DOHH2 (cell line): Measurements from ENCODE around the gene LTB.

Experiments
- H3F3A ChIP-seq: fragments of 200-600 bp; sonication (generic), shearing (Covaris generic); 2 replicates; pipeline ENCODE4 v1.6.0; 2016; ENCODE audit warnings: antibody characterized with exemption, mild to moderate bottlenecking; ENCODE audit not compliant: control insufficient read depth, insufficient read depth
- H3K27ac ChIP-seq: fragments of 200-600 bp; sonication (generic); 2 replicates; pipeline ENCODE4 v1.5.1; 2014; ENCODE audit warnings: low read depth, mild to moderate bottlenecking, low read length, moderate library complexity
- H3K27me3 ChIP-seq: fragments of 200-600 bp; sonication (generic); 2 replicates; pipeline ENCODE4 v1.6.1; 2014; ENCODE audit warnings: mild to moderate bottlenecking, low read length, mixed read lengths; ENCODE audit not compliant: control insufficient read depth
- H3K36me3 ChIP-seq: fragments of 200-600 bp; sonication (generic); 2 replicates; pipeline ENCODE4 v1.6.1; 2014; ENCODE audit warnings: mild to moderate bottlenecking, low read length, moderate library complexity, mixed read lengths; ENCODE audit not compliant: control insufficient read depth
- H3K4me1 ChIP-seq: fragments of 200-600 bp; sonication (generic); 2 replicates; pipeline ENCODE4 v1.6.1; 2014; ENCODE audit warnings: mild to moderate bottlenecking, low read length, mixed read lengths; ENCODE audit not compliant: control insufficient read depth
- H3K4me2 ChIP-seq: fragments of 200-600 bp; sonication (generic); 2 replicates; pipeline ENCODE4 v1.6.0; 2014; ENCODE audit warnings: mild to moderate bottlenecking, low read length, moderate library complexity
- H3K4me3 ChIP-seq: fragments of 200-600 bp; sonication (generic); 2 replicates; pipeline ENCODE4 v1.5.1; 2014; ENCODE audit warnings: mild to moderate bottlenecking, low read length, mixed read lengths
- H3K79me2 ChIP-seq: fragments of 200-600 bp; sonication (generic); 2 replicates; pipeline ENCODE4 v1.6.1; 2014; ENCODE audit warnings: mild to moderate bottlenecking, low read length, mixed read lengths; ENCODE audit not compliant: control insufficient read depth
- H3K9me2 ChIP-seq: fragments of 200-600 bp; sonication (generic); replicated peaks from 2 replicates; pipeline ENCODE4 v1.6.1; 2014; ENCODE audit warnings: mild to moderate bottlenecking, low read length, mixed read lengths; ENCODE audit not compliant: control insufficient read depth
- H3K9me3 ChIP-seq: fragments of 200-600 bp; sonication (generic); 2 replicates; pipeline ENCODE4 v1.6.1; 2014; ENCODE audit warnings: antibody characterized with exemption, low read length, mixed read lengths; ENCODE audit not compliant: control insufficient read depth, insufficient read depth
- H4K20me1 ChIP-seq: fragments of 200-600 bp; sonication (generic); 2 replicates; pipeline ENCODE4 v1.6.0; 2014; ENCODE audit warnings: low read depth, mild to moderate bottlenecking, antibody characterized with exemption, low read length, moderate library complexity; ENCODE audit not compliant: control insufficient read depth, insufficient read depth
- CTCF ChIP-seq: fragments of 200-600 bp; sonication (generic); IDR thresholded peaks from one replicate; pipeline ENCODE4 v1.5.1; 2014; ENCODE audit warnings: antibody characterized with exemption, mild to moderate bottlenecking, low read depth, low read length; ENCODE audit not compliant: poor library complexity, severe bottlenecking
- EZH2phosphoT487 ChIP-seq: fragments of 200-600 bp; sonication (generic); IDR thresholded peaks from 2 replicates; pipeline ENCODE4 v1.6.1; 2017; ENCODE audit warnings: borderline replicate concordance, mild to moderate bottlenecking, antibody characterized with exemption, low read length, moderate library complexity, mixed read lengths

The LTB gene

GRCh38 chr6:31572041-31572911 is 9.9 kb downstream of the LTB start, which contains the start of gene LTA:
TSS of gene LTA (plus strand) at chr6:31572289. CDS start at chr6:31572743, 454 bp downstream.
- no peaks in the 10 kb centered on the region for H3K36me3 ChIP-seq
- peak within 1 kb of the TSS; percentile 58 for H3K4me2 ChIP-seq
- no peaks in the 10 kb centered on the region for H3K9me3 ChIP-seq
- peaks cover 83% of the 10 kb centered on the region for H3K27me3 ChIP-seq
- TF ChIP-seq EZH2phosphoT487, result no peak
- TF ChIP-seq CTCF, result no peak
- no peaks in the 10 kb centered on the region for H3K79me2 ChIP-seq
- no peaks in the 10 kb centered on the region for H3K9me2 ChIP-seq
- H3F3A ChIP-seq, result peaks cover 18% of the 10 kb centered on the region
- H3K27ac ChIP-seq, result no peak within 1 kb of the TSS
- peaks cover 84% of the 10 kb centered on the region for H3K4me1 ChIP-seq
- no peaks in the 10 kb centered on the region for H4K20me1 ChIP-seq
- H3K4me3 ChIP-seq, result peak within 1 kb of the TSS; percentile 38

DNA sequence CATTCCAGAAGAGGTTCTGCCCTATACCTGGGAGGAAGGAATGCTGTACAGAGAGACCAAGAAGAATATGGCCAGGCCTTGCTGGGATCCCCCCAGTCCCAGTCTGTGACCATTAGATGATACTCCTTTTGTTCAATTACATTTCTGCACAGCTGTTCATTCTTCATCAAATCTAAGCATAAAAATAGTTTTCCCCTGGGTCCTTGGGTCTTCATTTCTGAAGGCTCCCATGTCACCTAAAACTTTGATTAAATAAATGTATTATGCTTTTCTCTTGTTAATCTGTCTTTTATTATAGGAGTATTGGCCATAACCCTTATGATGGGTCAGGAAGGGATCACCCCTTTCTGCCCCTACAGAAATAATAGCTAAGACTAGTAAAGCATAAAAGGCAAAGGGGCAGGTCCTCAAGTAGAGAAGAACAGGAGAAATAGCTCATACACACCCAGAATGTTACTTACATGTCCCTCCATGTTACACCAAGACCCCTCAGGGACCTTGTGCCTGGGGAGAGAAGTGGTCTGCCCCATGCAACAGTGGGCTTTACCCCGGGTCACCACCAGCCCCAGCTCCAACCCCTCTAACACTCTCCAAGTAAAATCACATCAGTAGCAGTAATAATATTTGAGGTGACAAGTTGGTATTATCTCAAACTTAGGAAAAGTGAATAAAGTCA is 12.2 kb downstream of the LTB start:
- Histone ChIP-seq H3K4me1 (peaks cover 62% of the 10 kb centered on the region), H3K4me2 (no peak overlapping the region), H3F3A (peaks cover 14% of the 10 kb centered on the region), H3K79me2 (no peaks in the 10 kb centered on the region), H3K4me3 (no peak overlapping the region), H3K9me3 (no peaks in the 10 kb centered on the region), H3K27me3 (peaks cover 67% of the 10 kb centered on the region), H3K9me2 (no peaks in the 10 kb centered on the region), H3K27ac (no peak overlapping the region; the same call in 1 of the 2 replicates), H4K20me1 (no peaks in the 10 kb centered on the region), H3K36me3 (no peaks in the 10 kb centered on the region)
- TF ChIP-seq EZH2phosphoT487 (no peak), CTCF (no peak)

- Histone ChIP-seq H3K79me2 (no peaks in the 10 kb centered on the region), H3K36me3 (no peaks in the 10 kb centered on the region), H3K9me2 (no peaks in the 10 kb centered on the region), H3F3A (peaks cover 14% of the 10 kb centered on the region), H3K4me2 (peak overlapping the region; percentile 6), H3K4me1 (peaks cover 60% of the 10 kb centered on the region), H3K27me3 (peaks cover 55% of the 10 kb centered on the region), H4K20me1 (no peaks in the 10 kb centered on the region), H3K9me3 (no peaks in the 10 kb centered on the region), H3K4me3 (no peak overlapping the region), H3K27ac (no peak overlapping the region)
- no peak for TF ChIP-seq EZH2phosphoT487
- no peak for TF ChIP-seq CTCF
These were observed 13.7 kb downstream of the LTB start for GRCh38 chr6:31568537-31568961.
